GM21717 (cell line): ENCODE measurements around the gene OR10V1.

Experiments
- ATAC-seq: cut with Tn5 transposase; IDR thresholded peaks from one replicate; pipeline ENCODE4 v1.9.1; 2021; ENCODE audit warnings: mild to moderate bottlenecking, moderate library complexity; ENCODE audit not compliant: unreplicated experiment

OR10V1 gene

GRCh38 chr11:59713745-59714144 lies at the start of gene OR10V1:
Gene OR10V1, minus strand, starts transcription at chr11:59713845. Its CDS starts 0 bp downstream, at chr11:59713845.
- no peak for ATAC-seq

- ATAC-seq, result no peak
Observed at GRCh38 chr11:59761993-59762392, 48.3 kb upstream of the OR10V1 start.

GRCh38 chr11:59760771-59761170 lies 47.1 kb upstream of the OR10V1 start:
- no peak for ATAC-seq

- ATAC-seq, result no peak
Observed at GRCh38 chr11:59759900-59760299, 46.3 kb upstream of the OR10V1 start.

GRCh38 chr11:59758401-59759037 lies 44.9 kb upstream of the OR10V1 start:
- no peak for ATAC-seq

- peak; percentile 36 for ATAC-seq
Observed at GRCh38 chr11:59756845-59757244, 43.2 kb upstream of the OR10V1 start.

- no peak for ATAC-seq
Observed at GRCh38 chr11:59756558-59756840, 42.9 kb upstream of the OR10V1 start.

GRCh38 chr11:59755701-59756557 lies 42.3 kb upstream of the OR10V1 start:
- no peak for ATAC-seq

- ATAC-seq, result peak; percentile 71
Observed at GRCh38 chr11:59754859-59755700, 41.4 kb upstream of the OR10V1 start, which contains the start of gene STX3. Gene STX3, plus strand, starts transcription at chr11:59755376. Its CDS starts 230 bp downstream, at chr11:59755606.

- peak; percentile 28 for ATAC-seq
Observed at GRCh38 chr11:59754494-59754858, 40.8 kb upstream of the OR10V1 start.

GRCh38 chr11:59753650-59754493 lies 40.2 kb upstream of the OR10V1 start:
- peak; percentile 78 for ATAC-seq

GRCh38 chr11:59746111-59746510 lies 32.5 kb upstream of the OR10V1 start:
- no peak for ATAC-seq

GRCh38 chr11:59730896-59731565 lies 17.4 kb upstream of the OR10V1 start:
- no peak for ATAC-seq

- ATAC-seq, result no peak
Observed at GRCh38 chr11:59729834-59730233, 16.2 kb upstream of the OR10V1 start.

- no peak for ATAC-seq
Observed at GRCh38 chr11:59728913-59729312, 15.3 kb upstream of the OR10V1 start.

- ATAC-seq, result no peak
Observed at GRCh38 chr11:59728154-59728553, 14.5 kb upstream of the OR10V1 start.

GRCh38 chr11:59727426-59727825 lies 13.8 kb upstream of the OR10V1 start:
- ATAC-seq, result no peak

- no peak for ATAC-seq
Observed at GRCh38 chr11:59724066-59724465, 10.4 kb upstream of the OR10V1 start.

GRCh38 chr11:59719556-59719955 lies 5.9 kb upstream of the OR10V1 start:
- no peak for ATAC-seq

GRCh38 chr11:59716051-59716450 lies 2.4 kb upstream of the OR10V1 start:
- no peak for ATAC-seq
